ENCODE measurements around the gene ZNF324B.
"Not testable (repeated sequence)": the region's sequence is repeated elsewhere in the genome, so short reads cannot be mapped to it uniquely, and the experiment has no call there.

Gene ZNF324B

DNA sequence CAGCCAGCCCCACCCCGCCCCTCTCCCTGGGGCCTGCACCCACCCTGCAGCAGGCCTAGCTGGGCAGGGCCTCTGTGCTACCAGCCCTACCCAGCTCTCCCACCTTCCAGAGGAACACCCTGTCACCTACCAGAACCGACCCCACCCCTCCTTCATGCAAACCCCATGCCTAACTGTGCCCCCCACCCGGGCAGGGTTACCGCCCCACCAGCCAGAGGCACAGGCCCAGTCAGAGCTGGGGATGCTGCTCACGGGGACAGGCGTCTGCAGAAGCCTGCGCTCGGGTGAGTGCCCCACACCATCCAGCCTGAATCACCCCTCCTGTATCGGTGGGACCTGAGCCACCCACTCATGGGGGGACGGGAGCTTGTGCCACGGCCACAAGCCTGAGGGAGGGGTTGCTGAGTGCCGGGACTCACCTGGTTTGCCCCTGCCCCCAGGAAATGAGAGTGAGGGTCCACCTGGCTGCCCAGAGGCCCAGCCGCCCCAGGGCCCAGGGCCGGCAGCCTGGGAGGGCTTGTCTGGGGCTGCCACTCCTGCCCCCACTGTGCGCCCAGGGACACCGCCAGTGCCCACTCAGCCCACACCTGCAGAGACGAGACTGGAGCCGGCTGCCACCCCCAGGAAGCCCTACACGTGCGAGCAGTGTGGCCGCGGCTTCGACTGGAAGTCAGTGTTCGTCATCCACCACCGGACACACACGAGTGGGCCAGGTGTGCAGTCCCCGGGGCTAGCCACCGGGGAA, 28.5 kb downstream of the ZNF324B start:
- no peak for DNase-seq

- DNase-seq = no peak
These were observed 29.0 kb downstream of the ZNF324B start for GRCh38 chr19:58480481-58480830.

- DNase-seq = no peak
These were observed 29.4 kb downstream of the ZNF324B start for GRCh38 chr19:58480831-58481230.

- no peak for DNase-seq
These were observed 30.9 kb downstream of the ZNF324B start for GRCh38 chr19:58482372-58482771.

DNA sequence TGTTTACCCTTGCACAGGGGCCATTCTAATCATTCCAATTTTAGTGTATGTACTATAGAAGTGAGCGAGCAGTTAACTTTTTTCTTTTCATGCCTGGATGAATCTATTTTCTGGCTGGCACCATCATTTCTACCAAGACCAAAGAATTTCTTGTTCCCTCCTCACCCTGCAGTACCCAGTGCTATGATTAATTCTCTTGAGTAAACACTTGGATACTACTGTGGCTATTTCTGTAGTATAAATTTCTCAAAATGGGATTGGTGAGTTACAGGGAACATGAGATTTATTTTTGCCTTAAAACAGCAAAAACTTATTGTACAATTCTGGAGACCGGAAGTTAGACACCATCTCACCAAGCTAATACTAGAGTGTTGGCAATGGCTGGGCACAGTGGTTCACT, 32.4 kb downstream of the ZNF324B start:
- DNase-seq = no peak

GRCh38 chr19:58484349-58484748, 32.9 kb downstream of the ZNF324B start:
- not testable (repeated sequence) for DNase-seq

DNA sequence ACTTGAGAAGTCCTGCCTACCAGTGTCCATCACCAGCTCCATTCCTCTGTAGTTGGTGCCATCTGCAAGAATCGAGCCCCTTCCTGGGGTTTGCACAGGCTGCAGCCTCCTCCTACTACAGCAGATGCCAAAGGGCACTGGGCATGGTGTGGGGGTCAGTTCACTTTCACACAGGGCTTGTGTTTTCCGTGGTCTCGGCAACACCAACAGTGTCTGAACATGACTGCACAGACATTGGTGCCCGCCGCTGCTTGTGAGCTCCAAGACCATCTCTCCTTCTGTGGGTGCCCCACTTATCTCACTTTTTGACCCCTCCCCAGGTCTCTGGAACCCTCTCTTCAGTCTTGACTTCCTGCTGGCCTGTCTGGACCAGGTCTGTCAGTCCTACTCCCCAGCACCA, 40.0 kb downstream of the ZNF324B start:
- peak in 1 of 58 donors; percentile 16 for DNase-seq

DNA sequence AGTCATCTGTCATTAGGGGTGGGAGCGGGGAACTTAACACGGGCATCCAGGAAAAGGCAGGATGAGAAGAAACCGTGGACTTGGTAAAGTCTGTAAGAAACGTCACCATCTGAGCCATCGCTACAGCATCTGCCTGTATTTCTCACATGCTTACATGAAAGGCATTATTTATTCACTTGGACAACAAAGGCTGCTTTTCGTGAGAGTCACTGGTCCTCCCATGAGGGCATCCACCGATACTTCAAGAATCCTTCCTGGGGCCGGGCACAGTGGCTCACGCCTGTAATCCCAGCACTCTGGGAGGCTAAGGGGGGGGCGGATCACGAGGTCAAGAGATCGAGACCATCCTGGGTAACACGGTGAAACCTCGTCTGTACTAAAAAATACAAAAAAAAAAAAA, 40.8 kb downstream of the ZNF324B start:
- peak in 5 of 58 donors; percentile 12 to 67 (median 30) for DNase-seq

DNA sequence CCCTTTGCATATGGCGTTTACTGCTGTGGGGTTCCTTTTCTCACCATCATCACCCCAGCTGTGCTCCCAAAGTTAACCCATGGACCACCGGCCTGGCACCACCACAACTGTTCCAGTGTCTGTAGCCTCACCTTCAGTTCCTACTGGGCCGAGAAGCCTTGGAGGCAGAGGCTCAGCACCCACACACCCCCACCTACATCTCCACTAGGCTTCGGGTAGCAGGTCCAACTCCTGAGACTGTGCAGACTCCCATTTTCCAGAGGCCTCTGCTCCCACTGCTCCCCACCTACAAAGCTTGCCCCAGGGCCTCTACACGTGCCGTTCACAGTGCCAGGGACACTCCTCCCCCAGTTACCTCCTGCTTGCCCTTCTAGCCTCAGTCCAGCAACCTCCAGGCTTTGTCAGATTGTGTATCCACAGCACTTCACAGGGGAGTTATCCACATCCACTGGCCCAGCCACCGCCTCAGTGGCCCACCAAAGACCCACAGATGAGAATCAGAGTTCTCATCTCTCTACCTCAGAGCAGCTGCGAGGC, 46.3 kb downstream of the ZNF324B start:
- no peak for DNase-seq

DNA sequence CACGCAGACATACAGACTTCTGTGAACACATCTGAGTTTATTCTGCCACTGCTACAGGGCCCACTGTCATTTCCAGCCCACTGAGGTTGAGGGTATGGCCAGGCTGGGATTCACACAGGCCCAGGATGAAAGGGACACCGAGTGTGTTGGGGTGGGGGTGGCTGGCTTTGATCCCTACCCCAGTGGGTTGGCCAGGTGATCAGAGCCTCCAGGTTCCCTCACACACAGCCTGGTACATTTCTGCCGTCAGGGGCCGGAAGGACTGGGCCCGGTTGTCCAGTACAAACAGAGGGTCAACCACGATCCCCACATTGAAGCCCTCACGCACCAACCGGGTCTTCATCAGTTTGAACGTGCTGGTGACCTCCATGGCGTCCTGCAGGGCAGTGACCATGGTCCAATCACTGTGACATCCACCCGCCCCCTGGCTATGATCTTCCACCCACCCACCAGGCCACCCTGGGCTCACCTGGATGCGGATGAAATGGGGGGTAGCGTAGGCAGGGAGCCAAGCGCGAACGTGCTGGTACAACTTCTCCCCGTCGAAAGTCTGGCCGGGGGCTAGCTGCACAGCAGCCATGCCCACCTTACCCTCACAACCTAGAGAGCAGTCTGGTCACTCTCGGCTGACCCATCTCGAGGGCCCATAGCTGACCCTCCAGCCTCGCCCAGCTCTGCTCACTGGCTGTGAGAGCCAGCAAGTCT, 47.0 kb downstream of the ZNF324B start:
- peak in 3 of 58 donors; percentile 28 to 52 (median 47) for DNase-seq

DNA sequence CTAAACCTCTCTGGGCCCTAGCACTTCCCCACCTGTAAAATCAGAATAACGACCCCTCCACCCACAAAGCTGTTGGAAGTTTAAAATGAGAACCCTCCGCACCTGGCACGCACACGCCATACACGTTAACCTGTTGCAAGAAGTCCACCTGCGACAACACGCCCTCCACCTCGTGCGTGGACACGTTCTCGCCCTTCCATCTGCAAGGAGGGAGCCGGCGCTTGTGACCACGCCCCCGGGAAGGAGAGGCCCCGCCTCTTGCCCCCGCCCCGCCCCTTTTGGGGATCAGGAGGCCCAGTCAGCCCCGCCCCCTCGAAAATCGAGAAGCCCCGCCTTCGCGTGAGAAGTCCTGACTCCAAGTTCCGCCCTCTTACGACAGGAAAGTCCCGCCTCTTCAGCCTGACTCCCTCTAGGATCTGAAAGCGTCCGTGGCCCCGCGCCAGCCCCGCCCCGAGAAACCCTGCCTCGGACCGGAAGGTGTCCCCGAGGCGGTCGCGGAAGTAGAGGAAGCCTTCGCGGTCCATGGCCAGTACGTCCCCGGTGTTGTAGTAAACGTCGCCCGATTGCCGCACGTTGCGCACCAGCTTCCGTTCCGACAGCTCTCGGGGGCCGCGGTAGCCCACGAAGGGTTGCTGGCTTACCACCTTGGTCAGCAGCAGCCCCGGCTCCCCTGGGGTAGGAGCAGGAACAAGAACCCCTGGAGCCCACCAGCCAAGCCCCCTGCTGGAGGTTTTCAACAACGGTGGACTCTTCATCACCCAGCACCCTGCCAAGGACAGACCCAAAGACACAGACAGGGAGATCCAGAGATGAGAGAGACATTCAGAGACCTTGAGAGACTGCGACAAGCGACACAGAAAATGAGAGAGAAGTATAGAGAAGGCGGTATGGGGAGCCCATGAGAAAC, 47.9 kb downstream of the ZNF324B start:
- DNase-seq = peak; percentile 83 to 100 (median 98)

GRCh38 chr19:58500242-58500641, 48.8 kb downstream of the ZNF324B start:
- no peak for DNase-seq
